Transverse colon (tissue), 3 donors: Measurements from ENCODE around the gene APOL3.
"Not testable (repeated sequence)": the region's sequence is repeated elsewhere in the genome, so short reads cannot be mapped to it uniquely, and the experiment has no call there.

Source experiments
- CTCF ChIP-seq, 5 experiments: fragments of 200-600 bp in 3 of 5; fragments of 450-650 bp in 2 of 5; sonication (generic) in 3 of 5; IDR thresholded peaks; 1 replicate in 2 of 5; 2 replicates in 3 of 5; pipeline ENCODE4 v1.5.1; 2016 to 2017; ENCODE audit warnings: antibody characterized with exemption in 5 of 5, inconsistent platforms in 3 of 5, mild to moderate bottlenecking in 2 of 5, moderate library complexity in 1 of 5
- EP300 ChIP-seq: sonication (generic); formaldehyde crosslinking; IDR thresholded peaks from one replicate; pipeline ENCODE4 v1.6.1; 2017; ENCODE audit warnings: antibody characterized with exemption, low read depth
- POLR2A ChIP-seq: fragments of 450-650 bp; IDR thresholded peaks from one replicate; pipeline ENCODE4 v1.6.1; 2016; ENCODE audit warnings: antibody characterized with exemption, mild to moderate bottlenecking, moderate library complexity

GRCh38 chr22:36120621-36121351, 39.8 kb downstream of the APOL3 start:
- TF ChIP-seq EP300; POLR2A; CTCF (IDR thresholded peaks at IDR 0.05): not testable (repeated sequence)
